Activated CD8-positive, alpha-beta T cell treated with anti-CD3 and anti-CD28 coated beads for 36 hours (primary cell): ENCODE results near the gene EYS. TPM values are rescaled to one million over a fixed set of nuclear protein-coding genes. Genes with fewer than 3 reads are reported as not detected.

ENCODE experiments used
- ATAC-seq: fragments of 200-7000 bp; cut with Tn5 transposase; one replicate; pipeline ENCODE4 v1.10.0; 2021; ENCODE audit warnings: mild to moderate bottlenecking, moderate library complexity
- CTCF ChIA-PET: fragments of 350-600 bp; sonication (Branson Sonifier 250); formaldehyde crosslinking; loops from one replicate; lab custom pipeline; 2021; ENCODE audit warnings: antibody characterized with exemption; lab: Charles Lee
- POLR2A ChIA-PET: fragments of 350-600 bp; sonication (Branson Sonifier 250); formaldehyde crosslinking; loops from one replicate; lab custom pipeline; 2021; ENCODE audit warnings: antibody characterized with exemption; lab: Charles Lee
- DNase-seq: peaks from one replicate; pipeline ENCODE4 v3.0.0-alpha.2; 2020
- H3K27ac Mint-ChIP-seq: one replicate; pipeline ENCODE4 v1.8.0; 2021; ENCODE audit warnings: mild to moderate bottlenecking, mixed read lengths
- H3K27me3 Mint-ChIP-seq: one replicate; pipeline ENCODE4 v1.8.0; 2021; ENCODE audit warnings: mixed read lengths
- H3K36me3 Mint-ChIP-seq: one replicate; pipeline ENCODE4 v1.8.0; 2021; ENCODE audit warnings: low read depth, mixed read lengths
- H3K4me1 Mint-ChIP-seq: one replicate; pipeline ENCODE4 v1.8.0; 2021; ENCODE audit warnings: low read depth, mixed read lengths
- H3K4me3 Mint-ChIP-seq: one replicate; pipeline ENCODE4 v1.8.0; 2021; ENCODE audit warnings: mild to moderate bottlenecking, moderate library complexity, mixed read lengths
- H3K9me3 Mint-ChIP-seq: one replicate; pipeline ENCODE4 v1.8.0; 2021; ENCODE audit warnings: mixed read lengths
- CTCF ChIP-seq: fragments of 200-600 bp; IDR thresholded peaks from one replicate; pipeline ENCODE4 v1.8.0; 2022; ENCODE audit warnings: antibody characterized with exemption, mild to moderate bottlenecking
- intact Hi-C: fragments of 100-400 bp; cut with micrococcal nuclease; formaldehyde crosslinking; loops from one replicate; pipeline ENCODE4 v1.10.0; 2022
- total RNA-seq, 2 experiments: library from RNA; stranded (reverse); gene quantifications; one replicate each; pipeline ENCODE4 v1.2.3, GENCODE V29; 2021

The EYS gene
- total RNA-seq, 2 experiments from 2014 or later = not detected

GRCh38 chr6:65700561-65700960, 6.5 kb downstream of the EYS start:
- Mint-ChIP-seq H3K4me1 (no peaks in the 10 kb centered on the region), H3K4me3 (no peak overlapping the region), H3K9me3 (peaks cover 15% of the 10 kb centered on the region), H3K27ac (no peak overlapping the region), H3K36me3 (no peaks in the 10 kb centered on the region), H3K27me3 (no peaks in the 10 kb centered on the region)
- DNase-seq (no peak), ATAC-seq (no peak)
- CTCF ChIA-PET = no interaction called here
- POLR2A ChIA-PET = no interaction called here
- intact Hi-C loops = no loop called here
- no peak for TF ChIP-seq CTCF

GRCh38 chr6:65692109-65692508, 14.9 kb downstream of the EYS start:
- intact Hi-C loops = no loop called here
- Mint-ChIP-seq H3K36me3 (no peaks in the 10 kb centered on the region), H3K4me3 (no peak overlapping the region), H3K27me3 (no peaks in the 10 kb centered on the region), H3K27ac (no peak overlapping the region), H3K4me1 (no peaks in the 10 kb centered on the region), H3K9me3 (peaks cover 5% of the 10 kb centered on the region)
- no peak for TF ChIP-seq CTCF
- ChIA-PET CTCF (no interaction called here), POLR2A (no interaction called here)
- ATAC-seq (no peak), DNase-seq (no peak)

GRCh38 chr6:65680232-65680631, 26.8 kb downstream of the EYS start:
- ChIA-PET POLR2A (no interaction called here), CTCF (no interaction called here)
- Mint-ChIP-seq H3K4me3 (no peak overlapping the region), H3K36me3 (no peaks in the 10 kb centered on the region), H3K9me3 (peaks cover 10% of the 10 kb centered on the region), H3K27ac (no peak overlapping the region), H3K27me3 (no peaks in the 10 kb centered on the region), H3K4me1 (no peaks in the 10 kb centered on the region)
- no peak for TF ChIP-seq CTCF
- no peak for ATAC-seq
- DNase-seq = no peak
- intact Hi-C loops = no loop called here

GRCh38 chr6:65671922-65672321, 35.1 kb downstream of the EYS start:
- Mint-ChIP-seq H3K36me3 (no peaks in the 10 kb centered on the region), H3K4me3 (no peak overlapping the region), H3K27me3 (no peaks in the 10 kb centered on the region), H3K9me3 (peaks cover 11% of the 10 kb centered on the region), H3K27ac (no peak overlapping the region), H3K4me1 (no peaks in the 10 kb centered on the region)
- intact Hi-C loops = no loop called here
- DNase-seq (no peak), ATAC-seq (no peak)
- no peak for TF ChIP-seq CTCF
- ChIA-PET POLR2A (no interaction called here), CTCF (no interaction called here)

GRCh38 chr6:65667916-65668656, 38.9 kb downstream of the EYS start:
- intact Hi-C loops = no loop called here
- H3K27ac Mint-ChIP-seq = no peak overlapping the region
- no peaks in the 10 kb centered on the region for H3K4me1 Mint-ChIP-seq
- H3K27me3 Mint-ChIP-seq = no peaks in the 10 kb centered on the region
- H3K36me3 Mint-ChIP-seq = no peaks in the 10 kb centered on the region
- no peak overlapping the region for H3K4me3 Mint-ChIP-seq
- TF ChIP-seq CTCF = no peak
- no peak for ATAC-seq
- POLR2A ChIA-PET = no interaction called here
- CTCF ChIA-PET = no interaction called here
- no peak for DNase-seq
- peaks cover 3% of the 10 kb centered on the region for H3K9me3 Mint-ChIP-seq
